ENCODE data around the gene VAV2. TPM values are rescaled to one million over a fixed set of nuclear protein-coding genes. Genes with fewer than 3 reads are reported as not detected.

The VAV2 gene
- total RNA-seq, 1 experiment from 2014 or later: 3.5 TPM

- Histone ChIP-seq H2AFZ (ENCODE audit: low read length) (no peak overlapping the region), H3K27ac (ENCODE audit: low read length) (no peak overlapping the region), H3K9ac (ENCODE audit: low read length) (no peak overlapping the region), H3K36me3 (ENCODE audit: insufficient read depth, low read length) (no peaks in the 10 kb centered on the region), H3K9me2 (replicated peaks; ENCODE audit: insufficient read depth, low read length) (no peaks in the 10 kb centered on the region), H4K20me1 (ENCODE audit: insufficient read depth, low read depth, low read length) (peaks cover 34% of the 10 kb centered on the region), H3K79me2 (ENCODE audit: low read length) (no peaks in the 10 kb centered on the region), H3K4me1 (ENCODE audit: low read length) (no peaks in the 10 kb centered on the region), H3K4me2 (ENCODE audit: low read depth, low read length, poor library complexity, severe bottlenecking) (no peak overlapping the region), H3K4me3 (ENCODE audit: low read length) (no peak overlapping the region), H3K9me3 (ENCODE audit: low read length) (no peaks in the 10 kb centered on the region), H3K27me3 (ENCODE audit: low read length) (no peaks in the 10 kb centered on the region)
- no peak for DNase-seq
Observed at GRCh38 chr9:133843751-133844397, 148.2 kb downstream of the VAV2 start.

GRCh38 chr9:133843250-133843649, 148.9 kb downstream of the VAV2 start:
- no peaks in the 10 kb centered on the region for H3K79me2 ChIP-seq (ENCODE audit: low read length)
- no peak overlapping the region for H2AFZ ChIP-seq (ENCODE audit: low read length)
- H3K36me3 ChIP-seq (ENCODE audit: insufficient read depth, low read length): no peaks in the 10 kb centered on the region
- no peaks in the 10 kb centered on the region for H3K4me1 ChIP-seq (ENCODE audit: low read length)
- H3K4me3 ChIP-seq (ENCODE audit: low read length): no peak overlapping the region
- DNase-seq: no peak
- H4K20me1 ChIP-seq (ENCODE audit: insufficient read depth, low read depth, low read length): peaks cover 34% of the 10 kb centered on the region
- no peak overlapping the region for H3K27ac ChIP-seq (ENCODE audit: low read length)
- no peaks in the 10 kb centered on the region for H3K9me3 ChIP-seq (ENCODE audit: low read length)
- no peaks in the 10 kb centered on the region for H3K9me2 ChIP-seq (replicated peaks; ENCODE audit: insufficient read depth, low read length)
- H3K4me2 ChIP-seq (ENCODE audit: low read depth, low read length, poor library complexity, severe bottlenecking): no peak overlapping the region
- no peaks in the 10 kb centered on the region for H3K27me3 ChIP-seq (ENCODE audit: low read length)
- no peak overlapping the region for H3K9ac ChIP-seq (ENCODE audit: low read length)

- no peak overlapping the region for H3K9ac ChIP-seq (ENCODE audit: low read length)
- no peaks in the 10 kb centered on the region for H3K9me3 ChIP-seq (ENCODE audit: low read length)
- no peaks in the 10 kb centered on the region for H3K4me1 ChIP-seq (ENCODE audit: low read length)
- H3K27me3 ChIP-seq (ENCODE audit: low read length): no peaks in the 10 kb centered on the region
- H2AFZ ChIP-seq (ENCODE audit: low read length): no peak overlapping the region
- no peaks in the 10 kb centered on the region for H3K36me3 ChIP-seq (ENCODE audit: insufficient read depth, low read length)
- no peaks in the 10 kb centered on the region for H3K9me2 ChIP-seq (replicated peaks; ENCODE audit: insufficient read depth, low read length)
- H3K4me2 ChIP-seq (ENCODE audit: low read depth, low read length, poor library complexity, severe bottlenecking): no peak overlapping the region
- no peak overlapping the region for H3K4me3 ChIP-seq (ENCODE audit: low read length)
- DNase-seq: no peak
- H3K27ac ChIP-seq (ENCODE audit: low read length): no peak overlapping the region
- H4K20me1 ChIP-seq (ENCODE audit: insufficient read depth, low read depth, low read length): peaks cover 34% of the 10 kb centered on the region
- H3K79me2 ChIP-seq (ENCODE audit: low read length): no peaks in the 10 kb centered on the region
Observed at GRCh38 chr9:133842721-133843227, 149.3 kb downstream of the VAV2 start.

- H3K79me2 ChIP-seq (ENCODE audit: low read length): no peaks in the 10 kb centered on the region
- H3K9me3 ChIP-seq (ENCODE audit: low read length): no peaks in the 10 kb centered on the region
- H3K27me3 ChIP-seq (ENCODE audit: low read length): no peaks in the 10 kb centered on the region
- H3K4me3 ChIP-seq (ENCODE audit: low read length): no peak overlapping the region
- peaks cover 34% of the 10 kb centered on the region for H4K20me1 ChIP-seq (ENCODE audit: insufficient read depth, low read depth, low read length)
- no peak overlapping the region for H3K4me2 ChIP-seq (ENCODE audit: low read depth, low read length, poor library complexity, severe bottlenecking)
- H3K36me3 ChIP-seq (ENCODE audit: insufficient read depth, low read length): no peaks in the 10 kb centered on the region
- H2AFZ ChIP-seq (ENCODE audit: low read length): no peak overlapping the region
- no peak overlapping the region for H3K27ac ChIP-seq (ENCODE audit: low read length)
- H3K9me2 ChIP-seq (replicated peaks; ENCODE audit: insufficient read depth, low read length): no peaks in the 10 kb centered on the region
- H3K4me1 ChIP-seq (ENCODE audit: low read length): no peaks in the 10 kb centered on the region
- H3K9ac ChIP-seq (ENCODE audit: low read length): no peak overlapping the region
- DNase-seq: no peak
Observed at GRCh38 chr9:133842174-133842573, 149.9 kb downstream of the VAV2 start.

- Histone ChIP-seq H3K27me3 (ENCODE audit: low read length) (no peaks in the 10 kb centered on the region), H3K9ac (ENCODE audit: low read length) (no peak overlapping the region), H3K9me2 (replicated peaks; ENCODE audit: insufficient read depth, low read length) (no peaks in the 10 kb centered on the region), H3K79me2 (ENCODE audit: low read length) (no peaks in the 10 kb centered on the region), H3K9me3 (ENCODE audit: low read length) (no peaks in the 10 kb centered on the region), H3K4me2 (ENCODE audit: low read depth, low read length, poor library complexity, severe bottlenecking) (no peak overlapping the region), H3K4me1 (ENCODE audit: low read length) (no peaks in the 10 kb centered on the region), H3K27ac (ENCODE audit: low read length) (no peak overlapping the region), H3K36me3 (ENCODE audit: insufficient read depth, low read length) (no peaks in the 10 kb centered on the region), H4K20me1 (ENCODE audit: insufficient read depth, low read depth, low read length) (peaks cover 36% of the 10 kb centered on the region), H3K4me3 (ENCODE audit: low read length) (no peak overlapping the region), H2AFZ (ENCODE audit: low read length) (no peak overlapping the region)
- DNase-seq: no peak
Observed at GRCh38 chr9:133841167-133841812, 150.8 kb downstream of the VAV2 start.

GRCh38 chr9:133839822-133840329, 152.2 kb downstream of the VAV2 start:
- H3K4me2 ChIP-seq (ENCODE audit: low read depth, low read length, poor library complexity, severe bottlenecking): no peak overlapping the region
- no peak overlapping the region for H3K9ac ChIP-seq (ENCODE audit: low read length)
- H3K27me3 ChIP-seq (ENCODE audit: low read length): no peaks in the 10 kb centered on the region
- H3K9me2 ChIP-seq (replicated peaks; ENCODE audit: insufficient read depth, low read length): no peaks in the 10 kb centered on the region
- no peaks in the 10 kb centered on the region for H3K36me3 ChIP-seq (ENCODE audit: insufficient read depth, low read length)
- H3K9me3 ChIP-seq (ENCODE audit: low read length): no peaks in the 10 kb centered on the region
- H2AFZ ChIP-seq (ENCODE audit: low read length): no peak overlapping the region
- no peaks in the 10 kb centered on the region for H3K4me1 ChIP-seq (ENCODE audit: low read length)
- H3K4me3 ChIP-seq (ENCODE audit: low read length): no peak overlapping the region
- H4K20me1 ChIP-seq (ENCODE audit: insufficient read depth, low read depth, low read length): peaks cover 41% of the 10 kb centered on the region
- no peak for DNase-seq
- H3K27ac ChIP-seq (ENCODE audit: low read length): no peak overlapping the region
- no peaks in the 10 kb centered on the region for H3K79me2 ChIP-seq (ENCODE audit: low read length)

GRCh38 chr9:133838859-133839507, 153.1 kb downstream of the VAV2 start:
- Histone ChIP-seq H3K4me3 (ENCODE audit: low read length) (no peak overlapping the region), H3K4me2 (ENCODE audit: low read depth, low read length, poor library complexity, severe bottlenecking) (no peak overlapping the region), H3K27me3 (ENCODE audit: low read length) (no peaks in the 10 kb centered on the region), H3K79me2 (ENCODE audit: low read length) (no peaks in the 10 kb centered on the region), H4K20me1 (ENCODE audit: insufficient read depth, low read depth, low read length) (peaks cover 38% of the 10 kb centered on the region), H3K4me1 (ENCODE audit: low read length) (no peaks in the 10 kb centered on the region), H3K9me3 (ENCODE audit: low read length) (no peaks in the 10 kb centered on the region), H3K27ac (ENCODE audit: low read length) (no peak overlapping the region), H3K9ac (ENCODE audit: low read length) (no peak overlapping the region), H3K9me2 (replicated peaks; ENCODE audit: insufficient read depth, low read length) (no peaks in the 10 kb centered on the region), H3K36me3 (ENCODE audit: insufficient read depth, low read length) (no peaks in the 10 kb centered on the region), H2AFZ (ENCODE audit: low read length) (no peak overlapping the region)
- no peak for DNase-seq

Measured in Karpas-422 (cell line).